OCI-LY7 (cell line): ENCODE data around the gene SH2D3A. TPM values are rescaled to one million over a fixed set of nuclear protein-coding genes. Genes with fewer than 3 reads are reported as not detected.

Source experiments
- BruUV-seq: library from RNA; stranded (reverse); fragments of 400-500 nt; replicated peaks from 2 replicates; lab custom pipeline; 2021; lab: Mats Ljungman, UMichigan
- CTCF ChIA-PET: fragments of 300-600 bp; sonication (Branson Sonifier 250); formaldehyde crosslinking; loops from one replicate; lab custom pipeline; 2022; ENCODE audit warnings: antibody characterized with exemption; ENCODE audit not compliant: unreplicated experiment; lab: Charles Lee
- POLR2A ChIA-PET: fragments of 300-600 bp; sonication (Branson Sonifier 250); formaldehyde crosslinking; loops from one replicate; lab custom pipeline; 2022; ENCODE audit warnings: antibody characterized with exemption; lab: Charles Lee
- DNase-seq: peaks from one replicate; pipeline ENCODE4 v3.0.0-alpha.2; 2015; ENCODE audit warnings: low spot score
- H2AFZ ChIP-seq: fragments of 200-600 bp; sonication (generic), shearing (Covaris generic); 2 replicates; pipeline ENCODE4 v1.6.1; 2014; ENCODE audit warnings: mild to moderate bottlenecking, antibody characterized with exemption, low read length, moderate library complexity
- H3K27ac ChIP-seq: fragments of 200-600 bp; sonication (generic); 2 replicates; pipeline ENCODE4 v1.5.1; 2014; ENCODE audit warnings: mixed run types, low read depth, mild to moderate bottlenecking, moderate library complexity, low read length, inconsistent platforms; ENCODE audit not compliant: poor library complexity, severe bottlenecking
- H3K36me3 ChIP-seq: fragments of 200-600 bp; sonication (generic); 2 replicates; pipeline ENCODE4 v1.6.1; 2014; ENCODE audit warnings: mild to moderate bottlenecking, antibody characterized with exemption, low read length, moderate library complexity, mixed read lengths; ENCODE audit not compliant: insufficient read depth
- H3K4me1 ChIP-seq: fragments of 200-600 bp; sonication (generic); 2 replicates; pipeline ENCODE4 v1.5.1; 2014; ENCODE audit warnings: mild to moderate bottlenecking, low read length; ENCODE audit not compliant: insufficient read depth, poor library complexity, severe bottlenecking
- H3K4me2 ChIP-seq: fragments of 200-600 bp; sonication (generic); 2 replicates; pipeline ENCODE4 v1.6.1; 2014; ENCODE audit warnings: mild to moderate bottlenecking, low read length
- H3K4me3 ChIP-seq: fragments of 200-600 bp; sonication (generic); 2 replicates; pipeline ENCODE4 v1.5.1; 2014; ENCODE audit warnings: mild to moderate bottlenecking, low read depth, low read length; ENCODE audit not compliant: poor library complexity, severe bottlenecking
- H3K79me2 ChIP-seq: fragments of 200-600 bp; sonication (generic); 2 replicates; pipeline ENCODE4 v1.6.1; 2016; ENCODE audit warnings: low read depth, mild to moderate bottlenecking, low read length, moderate library complexity, mixed read lengths; ENCODE audit not compliant: insufficient read depth
- H3K9me2 ChIP-seq: fragments of 200-600 bp; sonication (generic); 2 replicates; pipeline ENCODE4 v1.6.1; 2016; ENCODE audit warnings: mild to moderate bottlenecking, low read length, mixed read lengths; ENCODE audit not compliant: insufficient read depth
- H3K9me3 ChIP-seq: fragments of 200-600 bp; sonication (generic); 2 replicates; pipeline ENCODE4 v1.6.1; 2014; ENCODE audit warnings: mild to moderate bottlenecking, mixed run types, low read length, mixed read lengths
- H4K20me1 ChIP-seq: fragments of 200-600 bp; sonication (generic); 2 replicates; pipeline ENCODE4 v1.6.1; 2014; ENCODE audit warnings: mild to moderate bottlenecking, antibody characterized with exemption, low read length, moderate library complexity, mixed read lengths; ENCODE audit not compliant: insufficient read depth
- CTCF ChIP-seq: fragments of 200-600 bp; sonication (generic); conservative IDR thresholded peaks from 2 replicates; pipeline ENCODE4 v1.5.1; 2014; ENCODE audit warnings: mild to moderate bottlenecking, antibody characterized with exemption, low read length, moderate library complexity, mixed read lengths
- EZH2phosphoT487 ChIP-seq: fragments of 200-600 bp; sonication (generic); IDR thresholded peaks from 2 replicates; pipeline ENCODE4 v1.6.1; 2018; ENCODE audit warnings: low read depth, borderline replicate concordance, mild to moderate bottlenecking, mixed run types, antibody characterized with exemption, low read length, moderate library complexity, mixed read lengths
- intact Hi-C: fragments of 100-400 bp; cut with micrococcal nuclease; formaldehyde crosslinking; loops from one replicate; pipeline ENCODE4 v1.10.0; 2022; ENCODE audit not compliant: unreplicated experiment
- total RNA-seq, 2 experiments: library from RNA; depleted of rRNA in 1 of 2; stranded (reverse); fragments of >200 nt in 1 of 2; shearing (Covaris generic) in 1 of 2; gene quantifications; 2 replicates each; pipeline ENCODE4 v1.2.3, GENCODE V29; 2014 to 2022

The SH2D3A gene
- total RNA-seq, 2 experiments from 2014 or later: 7.8 to 13.3 TPM

GRCh38 chr19:6739390-6739882, 27.8 kb downstream of the SH2D3A start, which contains the start of gene TRIP10:
TSS of gene TRIP10 (plus strand) at chr19:6739680. CDS start at chr19:6739762, 82 bp downstream.
- Histone ChIP-seq H3K9me3 (no peaks in the 10 kb centered on the region), H3K27ac (peak within 1 kb of the TSS; percentile 74), H3K79me2 (peaks cover 13% of the 10 kb centered on the region; the same call in 1 of the 2 replicates), H3K36me3 (no peaks in the 10 kb centered on the region), H3K4me1 (peaks cover 53% of the 10 kb centered on the region), H3K9me2 (no peaks in the 10 kb centered on the region), H2AFZ (peak within 1 kb of the TSS; percentile 69), H4K20me1 (no peaks in the 10 kb centered on the region), H3K4me3 (peak within 1 kb of the TSS; percentile 75), H3K4me2 (peak within 1 kb of the TSS; percentile 93)
- intact Hi-C loops: loop anchor here (5.0 kb wide), 1 partner anchor 137 kb away; no protein-coding TSS in a partner anchor
- CTCF ChIA-PET: no interaction called here
- POLR2A ChIA-PET: interaction anchor here (0.6 to 1.0 kb wide), 2 partner anchors 97 to 101 kb away, joined by 3 to 4 read pairs; no protein-coding TSS in a partner anchor
- BruUV-seq: no TSS peak
- DNase-seq: peak; percentile 96
- TF ChIP-seq CTCF (no peak), EZH2phosphoT487 (no peak)

GRCh38 chr19:6738787-6739389, 28.3 kb downstream of the SH2D3A start:
- peak overlapping the region; percentile 68 for H2AFZ ChIP-seq
- CTCF ChIA-PET: interaction anchor here (0.7 kb wide), 1 partner anchor 125 kb away, joined by 4 read pairs; no protein-coding TSS in a partner anchor
- H3K9me3 ChIP-seq: no peaks in the 10 kb centered on the region
- intact Hi-C loops: loop anchor here (1.0 to 5.0 kb wide), 5 partner anchors 14 to 137 kb away; partner anchors contain the start of gene SH2D3A
- H3K4me3 ChIP-seq: peak overlapping the region; percentile 48
- POLR2A ChIA-PET: interaction anchor here (1.0 to 1.8 kb wide), 2 partner anchors 101 to 125 kb away, joined by 3 to 6 read pairs; no protein-coding TSS in a partner anchor
- peak; percentile 30 for DNase-seq
- BruUV-seq: no TSS peak
- H3K9me2 ChIP-seq: no peaks in the 10 kb centered on the region
- peaks cover 53% of the 10 kb centered on the region for H3K4me1 ChIP-seq
- H3K4me2 ChIP-seq: peak overlapping the region; percentile 78
- no peaks in the 10 kb centered on the region for H3K36me3 ChIP-seq
- peak overlapping the region; percentile 74 for H3K27ac ChIP-seq
- H3K79me2 ChIP-seq: peaks cover 13% of the 10 kb centered on the region; the same call in 1 of the 2 replicates
- TF ChIP-seq EZH2phosphoT487 (no peak), CTCF (peak; percentile 66; the same call in 1 of the 2 replicates)
- no peaks in the 10 kb centered on the region for H4K20me1 ChIP-seq
